Measurements from ENCODE around the gene ARIH2.

The ARIH2 gene

DNA sequence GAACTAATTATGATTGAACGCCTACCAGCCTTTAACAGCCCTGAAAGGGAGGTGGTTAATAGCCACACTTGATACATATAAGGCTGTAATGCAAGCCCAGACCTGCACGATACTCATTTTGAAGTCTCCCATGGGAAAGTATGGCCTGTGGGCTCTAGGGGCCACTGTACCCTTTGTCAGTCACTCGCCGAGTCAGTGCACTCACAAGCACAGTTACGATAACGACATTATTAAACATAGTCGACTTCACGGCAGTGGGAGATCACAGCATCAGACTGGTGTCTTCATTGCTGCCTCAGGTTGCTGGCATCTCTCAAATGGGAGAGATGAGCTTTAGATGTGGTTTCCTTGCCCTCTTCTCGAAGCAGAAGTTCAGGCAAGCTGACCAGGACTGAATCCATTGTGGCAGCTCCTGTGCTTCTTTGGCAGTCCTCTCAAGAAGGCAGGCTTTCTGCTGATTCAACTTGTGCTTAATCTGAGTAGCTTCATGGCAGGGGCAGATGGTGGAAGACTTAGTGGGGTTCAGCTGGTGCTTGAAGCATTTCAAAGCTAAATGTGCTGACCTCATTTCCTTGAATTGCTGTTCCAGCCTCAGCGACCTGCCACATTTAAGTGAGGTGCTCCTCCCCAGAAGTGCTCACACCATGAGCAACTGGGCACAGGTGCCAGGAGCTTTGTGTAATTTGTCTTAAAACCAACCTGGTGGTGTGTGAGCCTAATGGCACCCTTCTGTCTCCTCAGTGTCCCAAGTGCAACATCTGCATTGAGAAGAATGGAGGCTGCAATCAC, 55.6 kb downstream of the ARIH2 start:
- DNase-seq (ENCODE audit: low spot score) = no peak

DNA sequence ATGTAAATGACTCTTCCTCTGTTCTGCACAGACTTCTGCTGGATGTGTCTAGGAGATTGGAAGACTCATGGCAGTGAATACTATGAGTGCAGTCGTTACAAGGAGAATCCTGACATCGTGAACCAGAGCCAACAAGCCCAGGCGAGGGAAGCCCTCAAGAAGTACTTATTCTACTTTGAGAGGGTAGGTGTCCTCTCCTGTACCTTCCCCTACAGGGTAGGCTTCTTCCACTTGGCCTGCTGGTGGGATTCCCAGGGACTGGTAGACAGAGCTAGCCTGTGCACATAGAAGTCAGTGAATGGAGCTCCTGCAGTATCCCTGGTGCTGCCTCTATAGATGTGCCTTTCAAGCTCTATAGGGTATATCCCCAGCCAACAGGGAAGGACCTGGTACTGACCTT, 60.8 kb downstream of the ARIH2 start:
- no peak for DNase-seq (ENCODE audit: low spot score)

DNA sequence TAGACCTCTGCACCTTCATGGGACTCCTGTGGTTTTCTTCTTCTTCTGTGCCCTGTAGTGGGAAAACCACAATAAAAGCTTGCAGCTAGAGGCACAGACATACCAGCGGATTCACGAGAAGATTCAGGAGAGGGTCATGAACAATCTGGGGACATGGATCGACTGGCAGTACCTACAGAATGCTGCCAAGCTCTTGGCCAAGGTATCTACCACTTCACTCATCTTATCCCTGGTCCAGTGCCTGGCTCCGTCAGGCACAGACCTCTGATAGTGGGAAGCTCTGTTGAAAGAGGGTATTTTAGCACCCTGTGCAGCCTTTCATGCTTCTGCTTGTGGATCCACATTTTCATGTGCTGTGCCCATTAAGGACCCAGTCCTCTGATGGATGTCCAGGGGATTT, 61.7 kb downstream of the ARIH2 start:
- DNase-seq (ENCODE audit: low spot score) = no peak

DNA sequence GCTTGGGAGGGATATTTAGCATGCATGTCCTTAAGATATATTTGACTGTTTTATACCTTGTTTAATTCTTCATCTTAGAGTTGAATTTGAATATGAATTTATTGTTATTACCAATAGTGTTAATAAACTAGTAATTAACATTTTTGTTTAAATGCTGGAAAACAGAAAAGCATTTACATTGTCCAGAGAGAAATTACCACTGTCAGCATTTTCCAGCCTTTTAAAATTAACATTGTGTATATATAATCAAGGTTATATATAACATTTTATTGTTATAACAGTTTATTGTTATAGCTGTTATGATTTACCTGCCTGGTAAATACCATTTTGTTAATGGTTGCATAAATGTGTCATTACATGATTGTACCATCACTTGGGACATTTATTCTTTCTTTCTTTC, 63.4 kb downstream of the ARIH2 start:
- no peak for DNase-seq (ENCODE audit: low spot score)

DNA sequence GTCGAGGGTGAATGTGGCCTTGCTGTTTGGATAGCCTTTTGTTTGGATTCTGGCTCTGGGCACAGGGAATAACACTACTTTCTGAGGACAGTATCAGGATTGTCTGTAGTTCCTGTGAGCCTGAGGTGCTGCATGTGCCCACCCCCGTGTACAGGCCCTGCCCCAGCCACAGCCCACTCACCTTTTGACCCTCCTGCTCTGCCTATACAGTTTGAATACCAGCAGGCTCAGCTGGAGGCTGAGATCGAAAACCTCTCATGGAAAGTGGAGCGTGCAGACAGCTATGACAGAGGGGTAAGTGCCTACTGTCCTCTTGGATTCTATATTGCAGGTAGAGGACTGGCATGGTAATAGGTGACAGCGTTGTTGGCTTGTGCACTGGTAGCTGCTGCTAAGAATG, 64.0 kb downstream of the ARIH2 start:
- no peak for DNase-seq (ENCODE audit: low spot score)

DNA sequence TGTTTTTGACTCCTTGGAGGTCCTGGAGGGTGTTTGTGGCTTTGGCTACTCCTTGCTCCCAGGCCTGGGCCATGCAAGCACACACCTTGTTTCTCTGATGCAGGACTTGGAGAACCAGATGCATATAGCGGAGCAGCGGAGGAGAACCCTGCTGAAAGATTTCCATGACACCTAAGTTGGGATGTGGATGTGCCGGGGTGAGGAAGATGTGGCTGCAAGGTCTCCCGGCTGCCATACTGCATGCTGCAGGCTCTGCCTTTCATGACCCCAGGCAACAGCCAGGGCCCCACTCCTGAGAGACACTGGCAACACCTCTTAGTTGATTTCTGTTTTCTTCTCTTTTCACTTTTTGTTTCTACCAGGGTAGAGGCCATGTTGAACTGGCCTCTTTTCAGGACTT, 64.5 kb downstream of the ARIH2 start:
- DNase-seq (ENCODE audit: low spot score) = no peak

DNA sequence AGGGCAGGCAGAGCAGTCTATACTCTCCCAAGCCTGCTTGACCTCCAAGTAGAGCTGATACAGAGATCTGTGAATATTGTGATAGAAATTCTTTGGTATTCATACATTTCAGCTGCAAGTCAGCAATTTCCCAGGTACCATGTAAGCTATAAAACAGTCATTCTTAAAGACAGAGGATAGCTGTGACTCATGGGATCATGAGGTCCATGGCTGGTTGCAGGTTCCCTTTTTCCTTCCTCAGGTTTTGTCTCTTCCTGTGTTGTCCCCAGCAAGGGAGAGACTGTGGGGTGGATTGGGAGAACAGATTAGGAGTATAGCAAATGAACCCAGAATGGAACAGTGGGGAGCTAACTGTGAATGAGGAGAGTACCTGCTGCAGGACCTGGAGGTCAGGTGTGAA, 66.0 kb downstream of the ARIH2 start:
- DNase-seq (ENCODE audit: low spot score) = no peak

DNA sequence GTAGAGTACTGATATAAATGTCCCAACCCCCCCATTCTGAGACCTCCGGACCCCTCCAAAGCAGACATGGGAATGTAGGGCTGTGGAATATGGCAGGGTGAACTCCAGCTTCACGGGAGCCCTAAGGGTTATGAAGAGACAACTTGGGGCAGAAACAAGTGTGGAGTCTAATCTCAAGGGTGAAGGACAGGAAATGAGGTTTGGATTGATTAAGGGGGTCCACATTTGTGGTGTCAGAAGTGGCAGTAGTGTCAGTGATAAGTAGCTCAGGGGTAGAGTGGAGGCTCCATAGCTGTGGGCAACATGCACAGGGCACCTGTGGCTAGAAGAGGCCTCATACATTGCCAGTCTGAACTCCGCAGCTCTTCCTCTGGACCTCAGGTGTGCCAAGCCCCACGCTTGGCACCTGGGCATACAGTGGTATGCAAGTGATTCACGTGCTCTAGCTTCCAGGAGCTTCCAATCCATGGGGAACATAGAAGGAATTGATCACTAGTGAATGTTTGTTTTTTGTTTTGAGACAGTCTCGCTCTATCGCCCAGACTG, 67.3 kb downstream of the ARIH2 start:
- DNase-seq (ENCODE audit: low spot score) = no peak

DNA sequence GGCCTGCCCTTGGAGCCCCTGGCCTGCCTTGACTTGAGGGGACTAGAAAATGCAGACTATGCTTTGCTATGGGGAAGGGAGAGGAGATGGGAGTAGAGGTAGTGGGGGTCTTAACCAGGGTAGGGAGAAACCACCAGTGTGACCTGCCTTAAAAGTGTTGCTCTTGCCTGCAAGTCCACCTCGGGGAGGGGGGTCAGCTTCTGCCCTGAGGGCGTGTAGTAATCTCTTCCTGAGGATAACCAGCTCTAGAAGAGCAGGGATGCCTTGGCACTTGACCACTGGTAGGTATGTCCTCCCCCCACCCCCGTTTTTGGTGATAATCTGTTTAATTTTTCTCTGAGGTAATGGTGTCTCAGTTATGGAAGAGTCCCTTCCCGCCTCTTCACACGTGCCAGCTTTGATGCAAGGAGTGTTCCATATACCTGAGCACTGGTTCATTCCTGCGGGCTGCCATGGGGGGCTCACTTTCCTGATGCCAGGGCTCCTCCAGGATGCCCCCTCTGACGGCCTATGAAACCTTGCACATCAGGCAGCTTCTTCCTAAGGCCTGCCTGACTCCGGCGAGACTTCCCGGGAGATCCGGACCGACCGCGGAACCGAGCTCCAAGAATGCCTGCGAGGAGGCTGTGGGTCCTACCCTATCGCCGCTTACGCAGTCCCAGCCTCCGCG, 70.6 kb downstream of the ARIH2 start:
- DNase-seq (ENCODE audit: low spot score) = no peak

DNA sequence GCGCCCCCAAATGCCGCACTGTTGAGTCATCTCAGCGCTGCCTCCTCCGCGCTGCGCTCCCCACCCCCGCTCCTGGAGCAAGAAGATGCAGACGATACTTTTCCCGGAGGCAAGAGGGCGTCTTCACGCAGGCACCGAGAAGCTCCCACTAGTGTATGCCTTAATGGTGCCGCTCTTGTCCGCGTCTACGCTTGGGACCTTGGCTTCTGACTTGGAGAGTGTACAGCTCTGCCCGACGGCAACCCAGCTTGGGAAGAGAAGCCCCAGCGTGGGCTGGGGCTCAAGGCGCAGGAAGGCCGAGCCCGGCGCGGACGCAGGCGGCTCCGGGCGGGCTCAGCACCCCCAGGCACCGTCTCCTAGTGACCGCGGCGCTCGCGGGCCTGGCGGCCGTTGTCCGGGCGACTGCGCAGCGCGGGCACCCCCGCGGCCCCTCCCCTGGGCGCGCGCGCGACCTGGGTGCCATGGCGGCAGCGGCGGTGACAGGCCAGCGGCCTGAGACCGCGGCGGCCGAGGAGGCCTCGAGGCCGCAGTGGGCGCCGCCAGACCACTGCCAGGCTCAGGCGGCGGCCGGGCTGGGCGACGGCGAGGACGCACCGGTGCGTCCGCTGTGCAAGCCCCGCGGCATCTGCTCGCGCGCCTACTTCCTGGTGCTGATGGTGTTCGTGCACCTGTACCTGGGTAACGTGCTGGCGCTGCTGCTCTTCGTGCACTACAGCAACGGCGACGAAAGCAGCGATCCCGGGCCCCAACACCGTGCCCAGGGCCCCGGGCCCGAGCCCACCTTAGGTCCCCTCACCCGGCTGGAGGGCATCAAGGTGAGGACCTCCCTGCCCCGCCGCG, 71.4 kb downstream of the ARIH2 start, which contains the start of gene P4HTM:
TSS of gene P4HTM (plus strand) at position 446 of the 840 bp plus-strand sequence. CDS start at position 462, 16 bp downstream.
- DNase-seq (ENCODE audit: low spot score) = no peak

DNA sequence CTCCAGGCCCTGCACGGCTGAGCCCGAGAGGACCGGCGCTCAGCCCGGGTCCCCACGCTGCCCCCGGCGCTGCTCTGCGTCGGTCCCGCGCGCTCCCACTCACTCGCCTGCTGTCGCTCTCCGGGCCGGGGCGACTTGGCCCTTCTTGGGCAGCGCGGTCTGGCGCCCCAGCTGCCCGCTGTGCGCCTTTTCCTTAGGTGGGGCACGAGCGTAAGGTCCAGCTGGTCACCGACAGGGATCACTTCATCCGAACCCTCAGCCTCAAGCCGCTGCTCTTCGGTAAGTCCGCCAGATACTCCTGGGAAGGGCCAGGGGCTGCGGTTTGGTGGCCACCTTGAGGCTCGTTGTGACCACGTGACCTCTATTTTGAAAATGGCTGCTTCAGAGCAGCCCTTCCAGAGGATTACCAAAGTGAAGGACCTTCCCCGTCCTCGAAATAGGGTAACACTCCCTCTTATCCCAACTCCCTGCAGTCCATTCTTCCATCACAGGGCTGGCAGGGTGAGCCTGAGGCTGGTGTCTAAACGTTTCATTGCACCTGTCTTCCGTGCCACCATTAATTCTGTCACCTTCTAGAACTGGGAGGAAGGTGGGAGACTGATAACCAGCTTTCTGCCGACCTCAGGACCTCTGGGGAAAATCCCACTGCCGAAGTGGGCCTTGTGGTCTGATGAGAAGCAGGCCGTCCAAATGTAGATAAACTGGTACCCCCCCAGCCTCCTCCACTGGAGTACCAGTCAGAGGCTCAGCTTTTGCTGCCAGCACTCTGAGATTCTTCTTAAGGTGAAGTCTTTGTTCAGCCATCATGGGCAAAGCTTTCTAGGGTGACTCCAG, 72.2 kb downstream of the ARIH2 start:
- no peak for DNase-seq (ENCODE audit: low spot score)

DNA sequence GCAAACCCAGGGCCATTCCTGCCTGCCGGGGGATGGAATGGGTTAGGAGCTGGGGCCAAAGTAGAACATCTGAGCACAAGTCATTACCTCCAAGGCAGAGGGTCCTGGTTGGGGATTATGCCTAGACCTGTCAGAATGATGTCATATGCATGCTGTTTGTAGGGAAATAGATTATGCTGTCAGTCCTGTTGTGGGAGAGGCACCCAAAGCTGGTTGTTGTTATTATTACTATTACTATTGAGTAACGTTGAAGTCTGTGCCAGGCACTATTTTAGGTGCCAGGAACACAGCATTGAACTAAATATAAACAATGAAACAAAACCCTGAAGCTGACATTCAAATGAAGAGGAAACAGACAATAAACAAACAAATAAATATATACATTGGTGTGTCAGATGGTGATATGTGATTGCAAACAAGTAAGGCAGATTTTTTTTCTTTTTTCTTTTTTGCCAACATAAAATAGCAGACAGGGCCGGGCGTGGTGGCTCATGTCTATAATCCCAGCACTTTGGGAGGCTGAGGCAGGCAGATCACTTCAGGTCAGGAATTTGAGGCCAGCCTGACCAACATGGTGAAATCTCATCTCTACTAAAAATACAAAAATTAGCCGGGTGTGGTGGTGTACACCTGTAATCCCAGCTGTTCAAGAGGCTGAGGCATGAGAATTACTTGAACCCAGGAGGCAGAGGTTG, 73.4 kb downstream of the ARIH2 start:
- DNase-seq (ENCODE audit: low spot score) = no peak

DNA sequence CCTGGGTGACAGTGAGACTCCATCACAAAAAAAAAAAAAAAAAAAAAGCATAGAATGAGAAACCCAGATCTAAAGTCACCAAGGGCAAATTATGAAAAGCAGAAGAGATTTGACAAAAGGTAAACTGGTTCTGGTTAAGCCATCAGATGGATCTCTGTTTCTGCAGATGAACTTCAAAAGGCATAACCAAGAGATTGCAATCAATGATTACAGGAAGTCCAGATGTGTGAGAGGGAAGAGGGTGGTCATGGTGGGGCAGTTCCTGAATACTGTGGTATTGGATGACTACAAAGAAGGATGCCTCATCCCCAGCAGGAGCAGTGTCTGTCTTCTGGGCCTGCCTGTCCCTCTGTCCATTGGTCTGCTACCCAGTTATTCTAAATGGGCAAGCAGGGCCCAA, 75.2 kb downstream of the ARIH2 start:
- DNase-seq (ENCODE audit: low spot score) = no peak

DNA sequence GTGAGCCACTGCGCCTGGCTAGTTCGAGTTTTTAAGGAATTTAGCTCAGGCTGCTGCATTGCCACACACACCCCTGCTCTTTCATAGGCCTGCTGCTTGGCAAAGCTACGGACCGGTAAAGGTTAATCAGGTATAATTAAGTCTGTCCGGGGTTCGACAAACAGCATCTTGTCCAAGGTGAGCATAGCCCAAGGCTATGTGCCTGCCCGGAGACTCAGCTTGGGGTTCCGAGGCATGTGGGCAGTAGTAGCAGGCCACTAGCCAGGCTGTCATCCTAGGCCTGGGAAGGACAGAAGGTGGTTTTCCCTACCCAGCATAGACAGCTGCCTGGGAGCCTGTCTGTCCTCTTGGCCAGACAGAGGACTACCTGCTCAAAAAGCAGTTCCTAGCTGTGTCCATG, 78.0 kb downstream of the ARIH2 start:
- no peak for DNase-seq (ENCODE audit: low spot score)

DNA sequence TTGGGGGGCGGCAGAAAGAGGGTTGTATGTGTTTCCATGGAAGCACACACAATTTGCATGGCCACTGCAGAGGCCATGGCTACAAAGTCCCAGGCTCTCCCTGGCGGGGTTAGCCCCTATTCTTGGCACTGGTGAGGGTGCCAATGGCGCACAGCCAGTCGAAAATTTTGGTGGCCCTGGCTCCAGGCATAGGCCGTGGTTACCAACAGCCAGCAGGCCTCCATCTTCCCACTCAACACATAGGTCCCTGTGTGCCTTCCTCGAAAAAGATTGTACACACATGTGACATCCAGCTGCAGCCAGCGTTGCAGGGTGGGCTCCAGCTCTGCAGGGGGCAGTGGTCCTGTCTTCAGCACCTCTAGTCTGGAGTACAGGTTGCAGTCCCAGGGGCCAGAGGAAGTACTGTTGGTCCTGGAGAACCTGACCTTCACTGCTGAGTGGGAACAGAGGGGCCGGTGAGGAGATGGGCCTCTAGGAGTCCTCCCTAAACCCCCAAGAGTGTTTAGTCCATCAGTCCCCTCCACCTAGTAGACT, 78.5 kb downstream of the ARIH2 start:
- no peak for DNase-seq (ENCODE audit: low spot score)

DNA sequence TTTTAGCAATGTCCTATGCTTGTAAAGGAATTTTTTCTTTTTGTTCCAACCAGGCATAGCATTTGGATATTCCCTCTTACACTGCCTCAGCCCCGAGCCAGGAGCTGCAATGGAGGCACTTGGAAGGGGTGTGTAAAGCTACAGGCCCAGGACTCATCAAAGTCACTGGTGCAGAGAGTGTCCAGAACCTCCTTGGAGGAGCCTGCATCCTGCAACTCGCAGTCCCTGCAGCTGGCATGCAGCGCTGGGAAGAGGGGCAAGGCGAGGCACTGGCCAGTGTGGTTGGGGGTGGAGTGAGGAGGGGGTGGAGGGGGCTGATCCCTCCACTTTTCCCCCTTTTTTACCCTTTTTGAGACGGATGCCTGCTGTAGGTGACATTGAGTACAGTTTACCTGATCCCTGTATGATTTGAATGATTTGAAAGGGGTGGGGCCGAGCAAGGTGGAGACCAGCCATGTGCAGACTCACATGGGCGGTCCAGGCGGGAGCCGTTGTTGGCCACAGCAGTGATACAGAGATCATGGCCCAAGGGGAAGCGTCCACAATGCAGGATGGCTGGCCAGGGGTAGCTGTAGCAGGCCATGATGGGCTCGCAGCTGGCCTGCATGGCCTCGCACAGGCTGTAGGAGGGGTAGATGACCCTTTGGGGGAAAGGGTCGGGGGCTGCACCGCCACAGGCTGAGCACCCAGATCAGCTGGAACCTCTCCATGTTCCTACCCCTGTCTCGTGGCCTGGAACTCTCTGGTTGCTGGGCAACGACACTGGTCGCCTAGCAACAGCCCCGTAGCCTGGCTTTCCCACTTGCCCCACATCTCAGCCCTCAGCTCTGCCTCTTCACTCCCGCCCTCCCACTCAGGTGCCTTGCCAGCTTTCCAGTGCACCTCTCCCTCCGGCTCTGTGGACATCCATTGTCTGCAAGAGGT, 79.3 kb downstream of the ARIH2 start:
- DNase-seq (ENCODE audit: low spot score) = no peak

DNA sequence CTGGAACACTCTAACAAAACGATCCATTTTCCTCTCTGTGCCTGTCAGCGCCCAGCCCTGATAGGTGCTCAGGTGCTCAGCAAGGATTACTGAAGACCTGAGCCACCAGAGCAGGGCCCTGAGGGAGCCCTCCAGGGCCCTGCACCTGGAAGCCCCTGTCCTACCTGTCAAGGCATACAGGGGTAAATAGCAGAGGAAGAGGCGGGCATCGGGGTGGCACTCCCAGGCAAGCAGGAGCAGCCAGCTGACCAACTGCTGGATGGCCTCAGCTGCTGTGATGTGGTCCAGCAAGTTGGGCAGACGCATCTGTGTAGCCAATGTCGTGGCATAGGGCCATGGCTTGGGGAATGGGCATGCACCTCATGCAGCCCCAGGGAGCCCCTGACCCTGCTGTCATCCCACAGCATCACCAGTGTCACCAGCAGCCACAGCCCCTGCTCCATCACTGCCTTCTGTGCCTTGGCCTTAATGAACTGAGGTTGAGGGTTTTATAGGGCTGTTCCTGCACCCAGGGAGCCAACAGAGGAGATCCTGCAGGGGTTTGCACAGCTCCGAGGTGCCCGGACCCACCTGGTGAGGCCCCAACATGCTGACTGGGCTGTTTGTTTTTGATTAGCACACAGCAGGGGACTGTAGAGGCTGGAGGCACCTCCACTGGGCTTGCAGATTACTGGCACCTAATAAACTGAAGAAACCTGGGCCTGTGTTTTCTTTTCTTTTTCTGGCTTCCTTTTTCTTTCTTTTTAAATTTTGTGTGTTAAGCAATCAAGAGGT, 80.6 kb downstream of the ARIH2 start:
- no peak for DNase-seq (ENCODE audit: low spot score)

DNA sequence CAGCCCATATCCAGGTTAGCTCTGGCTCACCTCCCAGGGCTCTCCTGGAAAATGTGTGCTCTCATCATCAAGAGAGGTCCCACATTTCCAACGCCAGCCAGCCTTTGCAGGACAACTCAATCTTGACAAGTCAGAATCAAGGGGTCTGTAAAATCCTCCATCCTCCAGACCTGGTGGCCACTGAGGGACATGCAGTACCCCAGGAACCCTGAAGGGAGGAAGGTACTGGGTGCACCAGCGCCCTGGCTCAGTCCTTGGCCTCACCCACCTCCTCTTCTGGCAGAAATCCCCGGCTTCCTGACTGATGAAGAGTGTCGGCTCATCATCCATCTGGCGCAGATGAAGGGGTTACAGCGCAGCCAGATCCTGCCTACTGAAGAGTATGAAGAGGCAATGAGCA, 82.5 kb downstream of the ARIH2 start:
- DNase-seq (ENCODE audit: low spot score) = no peak

Data from HuH-7.5 (cell line).